H9 (cell line): ENCODE measurements around the gene CYP27C1. TPM values are rescaled to one million over a fixed set of nuclear protein-coding genes. Genes with fewer than 3 reads are reported as not detected.
"Not testable (repeated sequence)": the region's sequence is repeated elsewhere in the genome, so short reads cannot be mapped to it uniquely, and the experiment has no call there.

Experiments used
- DNase-seq: peaks from one replicate; pipeline ENCODE4 v3.0.0-alpha.2; 2017
- H2AFZ ChIP-seq: one replicate; pipeline ENCODE4 v1.6.1; 2013; ENCODE audit warnings: mild to moderate bottlenecking, low read length, control low read depth, moderate library complexity
- H2AK5ac ChIP-seq: 2 replicates; pipeline ENCODE4 v1.6.1; 2013; ENCODE audit warnings: low read length, control low read depth, mixed read lengths; ENCODE audit not compliant: insufficient read length
- H2BK120ac ChIP-seq: one replicate; pipeline ENCODE4 v1.6.1; 2013; ENCODE audit warnings: low read depth, mild to moderate bottlenecking, low read length, control low read depth, inconsistent platforms; ENCODE audit not compliant: poor library complexity, severe bottlenecking
- H2BK12ac ChIP-seq: 2 replicates; pipeline ENCODE4 v1.6.1; 2013; ENCODE audit warnings: low read length, control low read depth, mixed read lengths, low read depth; ENCODE audit not compliant: insufficient read length
- H2BK15ac ChIP-seq: 2 replicates; pipeline ENCODE4 v1.6.1; 2013; ENCODE audit warnings: low read depth, low read length, control low read depth
- H2BK20ac ChIP-seq: one replicate; pipeline ENCODE4 v1.6.1; 2013; ENCODE audit warnings: low read depth, mild to moderate bottlenecking, low read length, control low read depth, inconsistent platforms; ENCODE audit not compliant: poor library complexity, severe bottlenecking
- H2BK5ac ChIP-seq: 2 replicates; pipeline ENCODE4 v1.6.1; 2013; ENCODE audit warnings: low read length, control low read depth, mixed read lengths; ENCODE audit not compliant: insufficient read length
- H3K14ac ChIP-seq: 2 replicates; pipeline ENCODE4 v1.6.1; 2013; ENCODE audit warnings: low read length, control low read depth; ENCODE audit not compliant: insufficient read depth
- H3K18ac ChIP-seq: 2 replicates; pipeline ENCODE4 v1.6.1; 2013; ENCODE audit warnings: low read depth, mild to moderate bottlenecking, mixed read lengths, low read length, control low read depth; ENCODE audit not compliant: insufficient read length
- H3K23ac ChIP-seq: 2 replicates; pipeline ENCODE4 v1.6.1; 2013; ENCODE audit warnings: low read length, control low read depth, mixed read lengths, low read depth; ENCODE audit not compliant: insufficient read length
- H3K23me2 ChIP-seq: 2 replicates; pipeline ENCODE4 v1.6.1; 2013; ENCODE audit warnings: low read depth, mild to moderate bottlenecking, mixed read lengths, low read length, control low read depth; ENCODE audit not compliant: insufficient read length, poor library complexity, severe bottlenecking
- H3K27ac ChIP-seq: 2 replicates; pipeline ENCODE4 v1.5.1; 2013; ENCODE audit warnings: low read length, control low read depth, mixed read lengths, low read depth; ENCODE audit not compliant: insufficient read length
- H3K27me3 ChIP-seq: 2 replicates; pipeline ENCODE4 v1.6.1; 2013; ENCODE audit warnings: low read length, control low read depth, inconsistent platforms; ENCODE audit not compliant: insufficient read depth
- H3K4ac ChIP-seq: 2 replicates; pipeline ENCODE4 v1.6.1; 2013; ENCODE audit warnings: low read depth, mild to moderate bottlenecking, control low read depth, inconsistent platforms, low read length, moderate library complexity
- H3K4me1 ChIP-seq: 2 replicates; pipeline ENCODE4 v1.6.1; 2013; ENCODE audit warnings: low read length, control low read depth, inconsistent platforms; ENCODE audit not compliant: insufficient read depth
- H3K4me2 ChIP-seq: 2 replicates; pipeline ENCODE4 v1.6.1; 2013; ENCODE audit warnings: low read length, control low read depth, mixed read lengths; ENCODE audit not compliant: insufficient read length, insufficient read depth
- H3K56ac ChIP-seq: 2 replicates; pipeline ENCODE4 v1.6.1; 2013; ENCODE audit warnings: low read depth, mild to moderate bottlenecking, mixed read lengths, low read length, control low read depth; ENCODE audit not compliant: insufficient read length
- H3K79me1 ChIP-seq: 2 replicates; pipeline ENCODE4 v1.6.1; 2013; ENCODE audit warnings: low read depth, mild to moderate bottlenecking, moderate library complexity, low read length, control low read depth, inconsistent platforms; ENCODE audit not compliant: insufficient read depth, poor library complexity, severe bottlenecking
- H3K79me2 ChIP-seq: 2 replicates; pipeline ENCODE4 v1.6.1; 2013; ENCODE audit warnings: low read length, control low read depth, inconsistent platforms; ENCODE audit not compliant: insufficient read depth
- H3K9ac ChIP-seq: 2 replicates; pipeline ENCODE4 v1.6.1; 2013; ENCODE audit warnings: low read length, control low read depth, mixed read lengths; ENCODE audit not compliant: insufficient read length; ENCODE audit errors: extremely low read depth
- H3K9me3 ChIP-seq: one replicate; pipeline ENCODE4 v1.6.1; 2013; ENCODE audit warnings: low read depth, low read length, inconsistent platforms; ENCODE audit not compliant: control insufficient read depth
- H3T11ph ChIP-seq: one replicate; pipeline ENCODE4 v1.6.1; 2013; ENCODE audit warnings: mild to moderate bottlenecking, low read length, control low read depth, inconsistent platforms
- H4K20me1 ChIP-seq: one replicate; pipeline ENCODE4 v1.6.1; 2013; ENCODE audit not compliant: control insufficient read depth, insufficient read length, insufficient read depth
- H4K5ac ChIP-seq: 2 replicates; pipeline ENCODE4 v1.6.1; 2013; ENCODE audit warnings: low read depth, mild to moderate bottlenecking, mixed read lengths, low read length, control low read depth; ENCODE audit not compliant: insufficient read length
- H4K8ac ChIP-seq: replicated peaks from 2 replicates; pipeline ENCODE4 v1.6.1; 2013; ENCODE audit warnings: low read length, control low read depth, mixed read lengths, low read depth; ENCODE audit not compliant: insufficient read length
- H4K91ac ChIP-seq: 2 replicates; pipeline ENCODE4 v1.6.1; 2013; ENCODE audit warnings: low read depth, mild to moderate bottlenecking, moderate library complexity, mixed read lengths, low read length, control low read depth; ENCODE audit not compliant: insufficient read length
- H3K27ac Mint-ChIP-seq, 3 experiments: 2 replicates in 2 of 3; 3 replicates in 1 of 3; pipeline ENCODE4 v1.8.0; 2020 to 2021; ENCODE audit warnings: mixed read lengths in 3 of 3, mild to moderate bottlenecking in 1 of 3, moderate library complexity in 1 of 3
- H3K27me3 Mint-ChIP-seq: 2 replicates; pipeline ENCODE4 v1.8.0; 2021; ENCODE audit warnings: low read depth, mild to moderate bottlenecking, moderate library complexity, mixed read lengths
- H3K36me3 Mint-ChIP-seq, 3 experiments: 2 replicates in 2 of 3; 3 replicates in 1 of 3; pipeline ENCODE4 v1.8.0; 2020 to 2021; ENCODE audit warnings: low read depth in 3 of 3, mixed read lengths in 3 of 3; ENCODE audit not compliant: insufficient read depth in 1 of 3
- H3K4me1 Mint-ChIP-seq, 2 experiments: 2 replicates each; pipeline ENCODE4 v1.8.0; 2020; ENCODE audit warnings: mixed read lengths in 2 of 2
- H3K4me3 Mint-ChIP-seq, 2 experiments: 2 replicates in 1 of 2; 3 replicates in 1 of 2; pipeline ENCODE4 v1.8.0; 2020 to 2021; ENCODE audit warnings: mild to moderate bottlenecking in 2 of 2, mixed read lengths in 2 of 2, moderate library complexity in 1 of 2
- H3K9me3 Mint-ChIP-seq, 2 experiments: 2 replicates in 1 of 2; 3 replicates in 1 of 2; pipeline ENCODE4 v1.8.0; 2020; ENCODE audit warnings: mild to moderate bottlenecking in 2 of 2, mixed read lengths in 2 of 2, moderate library complexity in 1 of 2
- CTCF ChIP-seq: fragments of 200-600 bp; sonication (generic); conservative IDR thresholded peaks from 3 replicates; pipeline ENCODE4 v1.8.0; 2021; ENCODE audit warnings: antibody characterized with exemption, mild to moderate bottlenecking
- WGBS: extraction: QIAGEN DNeasy Blood & Tissue Kit; methylation state at CpG from one replicate; pipeline ENCODE4 v1.1.7; 2013; ENCODE audit warnings: missing lambda C conversion rate, low lambda C conversion rate, mixed read lengths; ENCODE audit not compliant: insufficient read length; ENCODE audit errors: extremely low coverage; 5-methylcytosine and 5-hydroxymethylcytosine counted together
- total RNA-seq: library from RNA; stranded (reverse); gene quantifications from 2 replicates; pipeline ENCODE4 v1.2.1, GENCODE V29; 2021

CYP27C1 gene
- total RNA-seq, 1 experiment from 2014 or later: 2.3 TPM

- Histone ChIP-seq H3K23ac (no peak overlapping the region), H3K9ac (no peak overlapping the region), H3K79me1 (no peaks in the 10 kb centered on the region), H2BK5ac (no peak overlapping the region), H3K56ac (no peak overlapping the region), H4K5ac (no peak overlapping the region), H3K27me3 (no peaks in the 10 kb centered on the region), H3K4me2 (no peak overlapping the region), H3T11ph (no peak overlapping the region), H3K14ac (no peak overlapping the region), H3K27ac (no peak overlapping the region), H2BK120ac (no peak overlapping the region), H4K8ac (no peak overlapping the region), H3K23me2 (no peaks in the 10 kb centered on the region), H2BK12ac (no peak overlapping the region), H3K4ac (no peak overlapping the region), H3K4me1 (no peaks in the 10 kb centered on the region), H2AFZ (no peak overlapping the region), H3K18ac (no peak overlapping the region), H2AK5ac (no peak overlapping the region), H3K79me2 (no peaks in the 10 kb centered on the region), H2BK20ac (no peak overlapping the region), H2BK15ac (no peak overlapping the region), H3K9me3 (no peaks in the 10 kb centered on the region), H4K91ac (no peak overlapping the region), H4K20me1 (no peaks in the 10 kb centered on the region)
- H3K9me3 Mint-ChIP-seq: no peaks in the 10 kb centered on the region; a peak in 1 of 5 replicates
- peaks cover 6 to 11% of the 10 kb centered on the region in 2 experiments for H3K4me1 Mint-ChIP-seq
- no peak overlapping the region for H3K4me3 Mint-ChIP-seq
- H3K36me3 Mint-ChIP-seq: no peaks in the 10 kb centered on the region
- no peak for TF ChIP-seq CTCF
- no CpG with 5 or more reads among the region's 3 CpGs for WGBS
- no peak overlapping the region for H3K27ac Mint-ChIP-seq
- DNase-seq: no peak
- peaks cover 1% of the 10 kb centered on the region; the same call in 1 of the 2 replicates for H3K27me3 Mint-ChIP-seq
These were observed 56.2 kb downstream of the CYP27C1 start for GRCh38 chr2:127163921-127164320.

- H4K20me1 ChIP-seq, H3K9me3 ChIP-seq, H3K79me2 ChIP-seq, H3K36me3 Mint-ChIP-seq, H3K27me3 ChIP-seq, H3K9ac ChIP-seq, H3T11ph ChIP-seq, H3K9me3 Mint-ChIP-seq, H3K27ac Mint-ChIP-seq, H2BK120ac ChIP-seq, H2AFZ ChIP-seq, H4K91ac ChIP-seq, H3K4me2 ChIP-seq, H4K5ac ChIP-seq, H3K4me1 ChIP-seq, H2BK15ac ChIP-seq, H3K14ac ChIP-seq, H4K8ac ChIP-seq, DNase-seq, H3K56ac ChIP-seq, H2BK12ac ChIP-seq, H2AK5ac ChIP-seq, H2BK20ac ChIP-seq, H3K4ac ChIP-seq, H3K23me2 ChIP-seq, H2BK5ac ChIP-seq, H3K23ac ChIP-seq, H3K79me1 ChIP-seq, H3K18ac ChIP-seq, H3K4me3 Mint-ChIP-seq, H3K27ac ChIP-seq, H3K27me3 Mint-ChIP-seq: not testable (repeated sequence)
- no CpG with 5 or more reads among the region's 7 CpGs for WGBS
- H3K4me1 Mint-ChIP-seq: peaks cover 14 to 17% of the 10 kb centered on the region in 2 experiments
These were observed 57.1 kb downstream of the CYP27C1 start for GRCh38 chr2:127163090-127163406.
